OCI-LY3 (cell line): ENCODE results near the gene BAIAP2L2.

Experiments
- H2AFZ ChIP-seq: fragments of 200-600, 300-600 bp; shearing (Covaris generic); 2 replicates; pipeline ENCODE4 v1.6.0; 2014; ENCODE audit warnings: antibody characterized with exemption, low read depth, low read length
- H3K27ac ChIP-seq: fragments of 200-600, 300-600 bp; sonication (generic); 2 replicates; pipeline ENCODE4 v1.5.1; 2014; ENCODE audit warnings: mild to moderate bottlenecking, low read length, moderate library complexity, mixed read lengths
- H3K27me3 ChIP-seq: fragments of 200-600, 300-600 bp; sonication (generic); 2 replicates; pipeline ENCODE4 v1.6.1; 2014; ENCODE audit warnings: low read depth, low read length, mixed read lengths
- H3K36me3 ChIP-seq: fragments of 200-600, 300-600 bp; sonication (generic); replicated peaks from 2 replicates; pipeline ENCODE3; 2014; ENCODE audit warnings: low read depth, low read length, mixed read lengths
- H3K4me1 ChIP-seq: fragments of 300-600, 200-600 bp; sonication (generic); 2 replicates; pipeline ENCODE4 v1.6.1; 2014; ENCODE audit warnings: low read length, mixed read lengths
- H3K4me2 ChIP-seq: fragments of 200-600, 300-600 bp; sonication (generic); 2 replicates; pipeline ENCODE4 v1.6.1; 2014; ENCODE audit warnings: low read length, mixed read lengths
- H3K4me3 ChIP-seq: fragments of 300-600, 200-600 bp; sonication (generic); 2 replicates; pipeline ENCODE4 v1.5.1; 2014; ENCODE audit warnings: antibody characterized with exemption, mild to moderate bottlenecking, low read length, moderate library complexity
- H3K79me2 ChIP-seq: fragments of 300-600, 200-600 bp; shearing (Covaris generic); 2 replicates; pipeline ENCODE4 v1.6.1; 2014; ENCODE audit warnings: mild to moderate bottlenecking, low read length, mixed read lengths
- H3K9ac ChIP-seq: fragments of 300-600, 200-600 bp; shearing (Covaris generic); 2 replicates; pipeline ENCODE4 v1.6.0; 2014; ENCODE audit warnings: mild to moderate bottlenecking, low read length, moderate library complexity
- H3K9me3 ChIP-seq: fragments of 200-600, 300-600 bp; shearing (Covaris generic); 2 replicates; pipeline ENCODE4 v1.6.1; 2014; ENCODE audit warnings: low read length, mixed read lengths; ENCODE audit not compliant: insufficient read depth
- H4K20me1 ChIP-seq: fragments of 200-600, 300-600 bp; sonication (generic); 2 replicates; pipeline ENCODE4 v1.6.1; 2016; ENCODE audit warnings: low read length, mixed read lengths; ENCODE audit not compliant: insufficient read depth
- CTCF ChIP-seq: fragments of 200-600, 300-600 bp; sonication (generic); IDR thresholded peaks from 2 replicates; pipeline ENCODE4 v1.5.1; 2014; ENCODE audit warnings: antibody characterized with exemption, low read length, low read depth
- EZH2phosphoT487 ChIP-seq: fragments of 200-600 bp; shearing (Covaris generic); IDR thresholded peaks from 2 replicates; pipeline ENCODE4 v1.6.1; 2018; ENCODE audit warnings: antibody characterized with exemption, mixed run types, low read depth

BAIAP2L2 gene

GRCh38 chr22:38112381-38112780, 1.9 kb upstream of the BAIAP2L2 start:
- Histone ChIP-seq H3K9ac (no peak overlapping the region), H3K4me2 (no peak overlapping the region), H3K79me2 (no peaks in the 10 kb centered on the region), H3K27ac (no peak overlapping the region), H2AFZ (no peak overlapping the region), H3K4me3 (no peak overlapping the region), H3K36me3 (no peaks in the 10 kb centered on the region), H4K20me1 (no peaks in the 10 kb centered on the region), H3K4me1 (no peaks in the 10 kb centered on the region), H3K9me3 (no peaks in the 10 kb centered on the region), H3K27me3 (no peaks in the 10 kb centered on the region)
- TF ChIP-seq CTCF (no peak), EZH2phosphoT487 (no peak)

GRCh38 chr22:38111925-38112355, 1.5 kb upstream of the BAIAP2L2 start:
- Histone ChIP-seq H3K36me3 (no peaks in the 10 kb centered on the region), H3K27ac (no peak overlapping the region), H4K20me1 (no peaks in the 10 kb centered on the region), H3K4me2 (no peak overlapping the region), H3K4me1 (no peaks in the 10 kb centered on the region), H3K4me3 (no peak overlapping the region), H3K9me3 (no peaks in the 10 kb centered on the region), H3K9ac (no peak overlapping the region), H2AFZ (no peak overlapping the region), H3K27me3 (no peaks in the 10 kb centered on the region), H3K79me2 (no peaks in the 10 kb centered on the region)
- TF ChIP-seq EZH2phosphoT487 (no peak), CTCF (no peak)

- H3K27ac ChIP-seq = no peak overlapping the region
- no peaks in the 10 kb centered on the region for H3K4me1 ChIP-seq
- H2AFZ ChIP-seq = no peak overlapping the region
- no peak overlapping the region for H3K4me3 ChIP-seq
- TF ChIP-seq CTCF (no peak), EZH2phosphoT487 (no peak)
- H3K9me3 ChIP-seq = no peaks in the 10 kb centered on the region
- no peaks in the 10 kb centered on the region for H3K36me3 ChIP-seq
- H3K9ac ChIP-seq = no peak overlapping the region
- no peaks in the 10 kb centered on the region for H4K20me1 ChIP-seq
- no peak overlapping the region for H3K4me2 ChIP-seq
- H3K79me2 ChIP-seq = no peaks in the 10 kb centered on the region
- H3K27me3 ChIP-seq = no peaks in the 10 kb centered on the region
These were observed 674 bp upstream of the BAIAP2L2 start for GRCh38 chr22:38110863-38111852.

GRCh38 chr22:38109371-38110001, 998 bp downstream of the BAIAP2L2 start:
- Histone ChIP-seq H3K27me3 (no peaks in the 10 kb centered on the region), H3K4me3 (no peak overlapping the region), H3K27ac (no peak overlapping the region), H3K4me2 (no peak overlapping the region), H3K9ac (no peak overlapping the region), H3K4me1 (peaks cover 6% of the 10 kb centered on the region), H3K79me2 (no peaks in the 10 kb centered on the region), H3K9me3 (no peaks in the 10 kb centered on the region), H2AFZ (no peak overlapping the region), H4K20me1 (no peaks in the 10 kb centered on the region), H3K36me3 (no peaks in the 10 kb centered on the region)
- TF ChIP-seq CTCF (no peak), EZH2phosphoT487 (no peak)
